H1 (cell line): ENCODE results near the gene MYO5A. TPM values are rescaled to one million over a fixed set of nuclear protein-coding genes. Genes with fewer than 3 reads are reported as not detected.

ENCODE experiments used
- CTCF ChIA-PET: fragments of 300-600 bp; sonication (Branson Sonifier 250); formaldehyde crosslinking; loops from one replicate; lab custom pipeline; 2021; ENCODE audit not compliant: partially characterized antibody; lab: Charles Lee
- POLR2A ChIA-PET: fragments of 300-600 bp; sonication (Branson Sonifier 250); formaldehyde crosslinking; loops from one replicate; lab custom pipeline; 2021; ENCODE audit warnings: inconsistent platforms; ENCODE audit not compliant: partially characterized antibody; lab: Charles Lee
- DNase-seq, 2 experiments: peaks; one replicate each; pipeline versions ENCODE4 v3.0.0 to v3.0.0-alpha.2; 2010 to 2022; ENCODE audit warnings: low spot score in 2 of 2, low read depth in 1 of 2, mixed read lengths in 1 of 2
- FAIRE-seq: peaks from 2 replicates; lab custom pipeline; 2011; peaks lifted over from hg19 to GRCh38; lab: Jason Lieb, UNC
- H2AFZ ChIP-seq: 2 replicates; pipeline ENCODE4 v1.8.1; 2012; ENCODE audit warnings: low read length, inconsistent platforms
- H2AK5ac ChIP-seq: 2 replicates; pipeline ENCODE4 v1.6.1; 2013; ENCODE audit warnings: low read depth, low read length
- H2BK120ac ChIP-seq: replicated peaks from 2 replicates; pipeline ENCODE3; 2013; ENCODE audit warnings: low read depth, low read length, inconsistent platforms
- H2BK12ac ChIP-seq: 2 replicates; pipeline ENCODE4 v1.6.1; 2013; ENCODE audit warnings: low read depth, low read length
- H2BK15ac ChIP-seq: 2 replicates; pipeline ENCODE4 v1.6.1; 2013; ENCODE audit warnings: low read length
- H2BK20ac ChIP-seq: 2 replicates; pipeline ENCODE4 v1.6.1; 2013; ENCODE audit warnings: low read length
- H2BK5ac ChIP-seq: 2 replicates; pipeline ENCODE4 v1.6.1; 2013; ENCODE audit warnings: low read depth, low read length
- H3K14ac ChIP-seq: 2 replicates; pipeline ENCODE4 v1.6.1; 2013; ENCODE audit warnings: inconsistent platforms; ENCODE audit not compliant: insufficient read length
- H3K18ac ChIP-seq: 2 replicates; pipeline ENCODE4 v1.6.1; 2013; ENCODE audit warnings: low read length; ENCODE audit errors: extremely low read depth
- H3K23ac ChIP-seq: 2 replicates; pipeline ENCODE4 v1.6.1; 2013; ENCODE audit warnings: inconsistent platforms; ENCODE audit not compliant: insufficient read length
- H3K23me2 ChIP-seq: 2 replicates; pipeline ENCODE4 v1.6.1; 2013; ENCODE audit warnings: low read depth, low read length
- H3K27ac ChIP-seq: 2 replicates; pipeline ENCODE4 v1.6.1; 2011; ENCODE audit warnings: low read depth, low read length, inconsistent platforms
- H3K27me3 ChIP-seq, 4 experiments: replicated peaks in 1 of 4; 1 replicate in 1 of 4; 2 replicates in 3 of 4; pipeline versions ENCODE4 v1.6.1 to v1.8.1; 2011 to 2013; ENCODE audit warnings: low read length in 3 of 4, mild to moderate bottlenecking in 3 of 4, inconsistent platforms in 2 of 4, mixed read lengths in 2 of 4, moderate library complexity in 1 of 4; ENCODE audit not compliant: control insufficient read depth in 3 of 4, insufficient read depth in 3 of 4; ENCODE audit errors: extremely low read depth in 1 of 4
- H3K36me3 ChIP-seq, 4 experiments: 2 replicates each; pipeline versions ENCODE4 v1.6.1 to v1.8.1; 2011 to 2013; ENCODE audit warnings: mild to moderate bottlenecking in 4 of 4, low read length in 3 of 4, moderate library complexity in 2 of 4, control low read depth in 1 of 4, inconsistent platforms in 1 of 4; ENCODE audit not compliant: insufficient read depth in 4 of 4, control insufficient read depth in 2 of 4
- H3K4ac ChIP-seq: replicated peaks from 2 replicates; pipeline ENCODE3; 2013; ENCODE audit warnings: low read length, low read depth, mixed read lengths, inconsistent platforms; ENCODE audit not compliant: insufficient read length
- H3K4me1 ChIP-seq, 4 experiments: replicated peaks in 1 of 4; 1 replicate in 1 of 4; 2 replicates in 3 of 4; pipeline versions ENCODE4 v1.6.1 to v1.8.1; 2011 to 2013; ENCODE audit warnings: low read length in 3 of 4, inconsistent platforms in 2 of 4, mixed read lengths in 1 of 4; ENCODE audit not compliant: insufficient read depth in 4 of 4, control insufficient read depth in 3 of 4
- H3K4me2 ChIP-seq, 2 experiments: 2 replicates each; pipeline versions ENCODE4 v1.6.1 to v1.8.1; 2011 to 2013; ENCODE audit warnings: low read depth in 2 of 2, low read length in 2 of 2, control low read depth in 1 of 2, inconsistent platforms in 1 of 2, mild to moderate bottlenecking in 1 of 2; ENCODE audit not compliant: insufficient read depth in 1 of 2
- H3K4me3 ChIP-seq, 4 experiments: fragments of 200-600, 300-600 bp in 1 of 4; sonication (generic), shearing (Covaris generic), sonication (Bioruptor Twin) in 1 of 4; 2 replicates each; pipeline versions ENCODE4 v1.5.1 to v1.8.1; 2011 to 2016; ENCODE audit warnings: low read length in 4 of 4, low read depth in 3 of 4, control low read depth in 2 of 4, inconsistent platforms in 2 of 4, mild to moderate bottlenecking in 2 of 4, mixed read lengths in 1 of 4, moderate library complexity in 1 of 4; ENCODE audit not compliant: insufficient read depth in 2 of 4; ENCODE audit errors: extremely low read depth in 1 of 4
- H3K56ac ChIP-seq: replicated peaks from 2 replicates; pipeline ENCODE3; 2013; ENCODE audit warnings: low read depth, mild to moderate bottlenecking, mixed read lengths, low read length, inconsistent platforms; ENCODE audit not compliant: insufficient read length
- H3K79me1 ChIP-seq: 2 replicates; pipeline ENCODE4 v1.6.1; 2013; ENCODE audit warnings: low read depth, low read length, control low read depth
- H3K79me2 ChIP-seq, 2 experiments: 2 replicates each; pipeline versions ENCODE4 v1.6.1 to v1.8.1; 2012 to 2013; ENCODE audit warnings: low read length in 2 of 2, mild to moderate bottlenecking in 2 of 2, inconsistent platforms in 1 of 2; ENCODE audit not compliant: insufficient read depth in 2 of 2, control insufficient read depth in 1 of 2
- H3K9ac ChIP-seq, 4 experiments: replicated peaks in 1 of 4; 1 replicate in 1 of 4; 2 replicates in 3 of 4; pipeline versions ENCODE4 v1.6.1 to v1.8.1; 2011 to 2013; ENCODE audit warnings: low read depth in 3 of 4, low read length in 3 of 4, control low read depth in 2 of 4, mild to moderate bottlenecking in 2 of 4, moderate library complexity in 2 of 4, inconsistent platforms in 1 of 4; ENCODE audit errors: extremely low read depth in 1 of 4
- H3K9me3 ChIP-seq, 2 experiments: 2 replicates each; pipeline versions ENCODE4 v1.6.1 to v1.8.1; 2012 to 2013; ENCODE audit warnings: mild to moderate bottlenecking in 2 of 2, moderate library complexity in 2 of 2, control low read depth in 1 of 2, inconsistent platforms in 1 of 2, low read depth in 1 of 2, low read length in 1 of 2, mixed read lengths in 1 of 2; ENCODE audit not compliant: insufficient read depth in 2 of 2
- H4K20me1 ChIP-seq, 2 experiments: replicated peaks in 1 of 2; 2 replicates each; pipeline versions ENCODE3 to v1.8.1; 2011 to 2013; ENCODE audit warnings: inconsistent platforms in 2 of 2, low read length in 2 of 2, mild to moderate bottlenecking in 1 of 2; ENCODE audit not compliant: insufficient read depth in 2 of 2, control insufficient read depth in 1 of 2
- H4K5ac ChIP-seq: 2 replicates; pipeline ENCODE4 v1.6.1; 2013; ENCODE audit warnings: low read length, low read depth, mixed read lengths, inconsistent platforms; ENCODE audit not compliant: insufficient read length
- H4K8ac ChIP-seq: 2 replicates; pipeline ENCODE4 v1.8.0; 2013; ENCODE audit warnings: mild to moderate bottlenecking, moderate library complexity, low read length, inconsistent platforms; ENCODE audit not compliant: insufficient read depth; ENCODE audit errors: extremely low read depth
- H4K91ac ChIP-seq: replicated peaks from 2 replicates; pipeline ENCODE3; 2013; ENCODE audit warnings: low read length, mixed read lengths, inconsistent platforms; ENCODE audit not compliant: insufficient read length
- CHD1 ChIP-seq: IDR thresholded peaks from 2 replicates; pipeline ENCODE4 v1.6.1; 2012; ENCODE audit warnings: low read depth, low read length, improper control_type of control experiment
- CTBP2 ChIP-seq: IDR thresholded peaks from 2 replicates; pipeline ENCODE4 v1.7.0; 2011; ENCODE audit warnings: borderline replicate concordance, mild to moderate bottlenecking, moderate library complexity, mixed read lengths, low read length; ENCODE audit not compliant: insufficient read depth, insufficient read length
- EZH2 ChIP-seq: fragments of 200-600 bp; sonication (generic); IDR thresholded peaks from 2 replicates; pipeline ENCODE4 v1.7.1; 2012; ENCODE audit warnings: low read depth, mild to moderate bottlenecking, moderate library complexity, low read length, inconsistent platforms; ENCODE audit not compliant: severe bottlenecking
- HDAC2 ChIP-seq, 2 experiments: fragments of 300-600 bp in 1 of 2; sonication (generic) in 1 of 2; IDR thresholded peaks; 2 replicates each; pipeline ENCODE4 v1.6.1; 2011 to 2012; ENCODE audit warnings: low read depth in 2 of 2, low read length in 2 of 2, mild to moderate bottlenecking in 2 of 2, moderate library complexity in 2 of 2, borderline replicate concordance in 1 of 2, inconsistent platforms in 1 of 2
- KDM1A ChIP-seq: fragments of 200-600, 300-600 bp; sonication (generic); IDR thresholded peaks from 2 replicates; pipeline ENCODE4 v1.7.1; 2016; ENCODE audit warnings: mild to moderate bottlenecking, low read length, borderline replicate concordance
- KDM4A ChIP-seq: IDR thresholded peaks from one replicate; pipeline ENCODE4 v1.7.1; 2012; ENCODE audit warnings: low read depth, mild to moderate bottlenecking, moderate library complexity, low read length, inconsistent platforms; ENCODE audit not compliant: severe bottlenecking
- KDM5A ChIP-seq: fragments of 200-600 bp; IDR thresholded peaks from 2 replicates; pipeline ENCODE4 v1.7.1; 2012; ENCODE audit warnings: mild to moderate bottlenecking, low read length, inconsistent platforms, mixed read lengths
- TEAD4 ChIP-seq: IDR thresholded peaks from 2 replicates; pipeline ENCODE4 v1.6.1; 2012; ENCODE audit warnings: low read depth, low read length, inconsistent platforms, mixed read lengths
- ZNF274 ChIP-seq: IDR thresholded peaks from 2 replicates; pipeline ENCODE4 v1.7.0; 2012; ENCODE audit warnings: low read length, borderline replicate concordance; ENCODE audit errors: extremely low read depth
- WGBS, 2 experiments: shearing (Covaris generic) in 1 of 2; methylation state at CpG; one replicate each; pipeline versions ENCODE4 v1.1.6 to v1.1.7; 2013 to 2015; ENCODE audit warnings: low lambda C conversion rate in 2 of 2, mixed read lengths in 2 of 2, inconsistent platforms in 1 of 2, low coverage in 1 of 2, missing lambda C conversion rate in 1 of 2; ENCODE audit not compliant: insufficient replicate concordance in 2 of 2, insufficient coverage in 1 of 2, insufficient read length in 1 of 2; ENCODE audit errors: extremely low coverage in 1 of 2, missing lambda C conversion rate in 1 of 2; 5-methylcytosine and 5-hydroxymethylcytosine counted together
- polyA plus RNA-seq, 7 experiments: library from polyadenylated mRNA; depleted of rRNA in 3 of 7; stranded (reverse) in 5 of 7; unstranded in 2 of 7; fragments of >200 nt in 5 of 7; fragments of 200-250 nt in 2 of 7; gene quantifications; 1 replicate in 5 of 7; 2 replicates in 1 of 7; 4 replicates in 1 of 7; pipeline versions ENCODE4 v1.2.1 to v1.2.3, GENCODE V29; 2011 to 2013; ENCODE audit warnings: missing spikeins in 2 of 7, mixed read lengths in 2 of 7
- total RNA-seq: library from RNA; stranded (reverse); fragmentation: NEBNext Ultra II Directional; extraction: Animal tissue kit (Norgen Biotek cat#: 25700); gene quantifications from 2 replicates; pipeline ENCODE4 v1.2.1, GENCODE V29; 2021
- TF ChIP-seq, protein P1 (sequence below): IDR thresholded peaks from 2 replicates; pipeline ENCODE4 v1.6.1; 2012; ENCODE audit warnings: inconsistent platforms
- TF ChIP-seq, protein P2 (sequence below): IDR thresholded peaks from 2 replicates; pipeline ENCODE4 v1.6.1; 2011; ENCODE audit warnings: low read depth, mild to moderate bottlenecking, low read length; ENCODE audit not compliant: insufficient read depth

The MYO5A gene
- total and polyA plus RNA-seq, 2 of the 8 experiments (the other 6 are each of a cell fraction or from before 2014, with no cell fraction given): 11.4 to 24.7 TPM

DNA sequence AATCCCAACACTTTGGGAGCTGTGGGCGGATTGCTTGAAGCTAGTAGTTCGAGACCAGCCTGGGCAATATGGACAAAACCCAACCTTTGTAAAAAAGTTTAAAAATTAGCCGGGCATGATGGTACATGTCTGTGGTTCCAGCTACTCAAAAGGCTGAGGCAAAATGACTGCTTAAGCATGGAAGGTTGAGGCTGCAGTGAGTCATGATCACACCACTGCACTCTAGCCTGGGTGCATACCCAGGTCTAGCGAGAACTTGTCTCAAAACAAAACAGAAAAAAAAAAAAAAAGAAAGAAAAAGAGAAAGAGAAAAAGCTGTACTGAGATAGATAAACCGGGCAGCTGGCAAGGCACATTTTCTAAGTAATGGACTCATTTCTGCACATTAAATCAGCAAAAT lies 29.5 kb upstream of the MYO5A start:
- Histone ChIP-seq H3K9me3 (no peaks in the 10 kb centered on the region), H3K4me1 (peaks cover 0 to 7% (median 0%) of the 10 kb centered on the region in 4 experiments; a peak in 2 of 7 replicates), H3K79me2 (peaks cover 22 to 99% of the 10 kb centered on the region in 2 experiments), H3K4me3 (no peak overlapping the region), H2BK120ac (no peak overlapping the region), H3K14ac (no peak overlapping the region), H3K36me3 (peaks cover 0 to 42% (median 12%) of the 10 kb centered on the region in 4 experiments; a peak in 6 of 8 replicates), H4K8ac (no peak overlapping the region), H3K9ac (no peak overlapping the region), H4K91ac (no peak overlapping the region), H3K27ac (no peak overlapping the region), H4K20me1 (peaks cover 17 to 19% of the 10 kb centered on the region in 2 experiments), H2BK5ac (no peak overlapping the region), H2BK20ac (no peak overlapping the region), H3K4me2 (no peak overlapping the region), H2AK5ac (no peak overlapping the region), H3K27me3 (no peaks in the 10 kb centered on the region), H3K18ac (no peak overlapping the region), H2BK15ac (no peak overlapping the region), H3K79me1 (peaks cover 3% of the 10 kb centered on the region; the same call in 1 of the 2 replicates), H3K23me2 (no peaks in the 10 kb centered on the region), H2BK12ac (no peak overlapping the region), H4K5ac (no peak overlapping the region), H3K23ac (no peak overlapping the region), H2AFZ (no peak overlapping the region), H3K4ac (no peak overlapping the region), H3K56ac (no peak overlapping the region)
- DNase-seq (no peak), FAIRE-seq (no peak)
- WGBS, 2 experiments: 93% methylated on average over 5 of the region's 5 CpGs; no CpG with 5 or more reads in 1 of the 2 experiments
- ChIA-PET POLR2A (interaction anchor here (4.0 kb wide), 1 partner anchor 11 kb away, joined by 12 read pairs; the partner anchor contains the start of gene ARPP19), CTCF (interaction anchor here (0.6 to 2.4 kb wide), 5 partner anchors 12 to 304 kb away, joined by 3 to 5 read pairs (median 3); no protein-coding TSS in a partner anchor)
- TF ChIP-seq, protein P1, sequence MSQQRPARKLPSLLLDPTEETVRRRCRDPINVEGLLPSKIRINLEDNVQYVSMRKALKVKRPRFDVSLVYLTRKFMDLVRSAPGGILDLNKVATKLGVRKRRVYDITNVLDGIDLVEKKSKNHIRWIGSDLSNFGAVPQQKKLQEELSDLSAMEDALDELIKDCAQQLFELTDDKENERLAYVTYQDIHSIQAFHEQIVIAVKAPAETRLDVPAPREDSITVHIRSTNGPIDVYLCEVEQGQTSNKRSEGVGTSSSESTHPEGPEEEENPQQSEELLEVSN: no peak
- TF ChIP-seq KDM1A: no peak
- TF ChIP-seq KDM4A: no peak
- TF ChIP-seq CHD1: no peak
- TF ChIP-seq HDAC2 (IDR thresholded peaks at IDR 0.05; ENCODE audit: borderline replicate concordance in 1 of 2, low read depth in 2 of 2, low read length in 2 of 2): no peak
- TF ChIP-seq ZNF274: no peak
- TF ChIP-seq TEAD4: no peak
- no peak for TF ChIP-seq KDM5A
- no peak for TF ChIP-seq CTBP2
- no peak for TF ChIP-seq EZH2
- TF ChIP-seq, protein P2, sequence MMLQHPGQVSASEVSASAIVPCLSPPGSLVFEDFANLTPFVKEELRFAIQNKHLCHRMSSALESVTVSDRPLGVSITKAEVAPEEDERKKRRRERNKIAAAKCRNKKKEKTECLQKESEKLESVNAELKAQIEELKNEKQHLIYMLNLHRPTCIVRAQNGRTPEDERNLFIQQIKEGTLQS: no peak
